ENCODE measurements around the gene TMEM240.
"Not testable (repeated sequence)": the region's sequence is repeated elsewhere in the genome, so short reads cannot be mapped to it uniquely, and the experiment has no call there.

TMEM240 gene

GRCh38 chr1:1558591-1558990, 18.2 kb upstream of the TMEM240 start:
- DNase-seq: no peak
- intact Hi-C loops (cut with DNase I): no loop called here

GRCh38 chr1:1557688-1558087, 17.3 kb upstream of the TMEM240 start:
- DNase-seq; intact Hi-C loops (cut with DNase I): not testable (repeated sequence)

- intact Hi-C loops (cut with DNase I); DNase-seq: not testable (repeated sequence)
These were observed 16.5 kb upstream of the TMEM240 start for GRCh38 chr1:1556961-1557360.

GRCh38 chr1:1556505-1556904, 16.1 kb upstream of the TMEM240 start:
- intact Hi-C loops (cut with DNase I): no loop called here
- no peak for DNase-seq

GRCh38 chr1:1554926-1555915, 14.8 kb upstream of the TMEM240 start:
- intact Hi-C loops (cut with DNase I): no loop called here
- DNase-seq: peak in 2 of 10 donors; percentile 60 to 90

GRCh38 chr1:1554550-1554925, 14.1 kb upstream of the TMEM240 start:
- DNase-seq: no peak
- intact Hi-C loops (cut with DNase I): no loop called here

- DNase-seq: peak in 1 of 10 donors; percentile 76
- intact Hi-C loops (cut with DNase I): no loop called here
These were observed 13.5 kb upstream of the TMEM240 start for GRCh38 chr1:1553821-1554494.

- intact Hi-C loops (cut with DNase I): no loop called here
- DNase-seq: no peak
These were observed 11.8 kb upstream of the TMEM240 start for GRCh38 chr1:1552263-1552639.

- intact Hi-C loops (cut with DNase I): no loop called here
- peak in 1 of 10 donors; percentile 77 for DNase-seq
These were observed 11.3 kb upstream of the TMEM240 start for GRCh38 chr1:1551524-1552262.

GRCh38 chr1:1550591-1551432, 10.4 kb upstream of the TMEM240 start:
- intact Hi-C loops (cut with DNase I): no loop called here
- DNase-seq: peak in 5 of 10 donors; percentile 45 to 94 (median 72)

- no peak for DNase-seq
- intact Hi-C loops (cut with DNase I): no loop called here
These were observed 9.7 kb upstream of the TMEM240 start for GRCh38 chr1:1550087-1550486.

- intact Hi-C loops (cut with DNase I): no loop called here
These were observed 8.2 kb upstream of the TMEM240 start for GRCh38 chr1:1548591-1548990.

GRCh38 chr1:1547476-1547875, 7.1 kb upstream of the TMEM240 start:
- intact Hi-C loops (cut with DNase I): no loop called here
- peak in 1 of 10 donors; percentile 82 for DNase-seq

More at GRCh38 chr1:1548591-1548990, 8.2 kb upstream of the TMEM240 start:
- no peak for DNase-seq

GRCh38 chr1:1547011-1547410, 6.6 kb upstream of the TMEM240 start:
- intact Hi-C loops (cut with DNase I): no loop called here
- DNase-seq: peak in 1 of 10 donors; percentile 78

- intact Hi-C loops (cut with DNase I): no loop called here
- DNase-seq: no peak
These were observed 5.7 kb upstream of the TMEM240 start for GRCh38 chr1:1545946-1546737.

- DNase-seq: peak in 1 of 10 donors; percentile 68
- intact Hi-C loops (cut with DNase I): no loop called here
These were observed 4.1 kb upstream of the TMEM240 start for GRCh38 chr1:1544544-1544943.

- intact Hi-C loops (cut with DNase I): no loop called here
- peak in 1 of 10 donors; percentile 83 for DNase-seq
These were observed 3.3 kb upstream of the TMEM240 start for GRCh38 chr1:1543706-1544099.

GRCh38 chr1:1542766-1543705, 2.6 kb upstream of the TMEM240 start:
- DNase-seq: peak in 1 of 10 donors; percentile 75
- intact Hi-C loops (cut with DNase I): no loop called here
